CD4-positive, alpha-beta T cell (primary cell): ENCODE results near the gene ANKH. TPM values are rescaled to one million over a fixed set of nuclear protein-coding genes. Genes with fewer than 3 reads are reported as not detected.

ENCODE experiments used
- ATAC-seq: fragments of 200-7000 bp; cut with Tn5 transposase; one replicate; pipeline ENCODE4 v1.10.0; 2022; ENCODE audit warnings: mild to moderate bottlenecking; ENCODE audit not compliant: poor library complexity
- CTCF ChIA-PET: fragments of 350-600 bp; sonication (Branson Sonifier 250); formaldehyde crosslinking; loops from one replicate; lab custom pipeline; 2021; ENCODE audit warnings: antibody characterized with exemption, inconsistent platforms; lab: Charles Lee
- POLR2A ChIA-PET: fragments of 350-600 bp; sonication (Branson Sonifier 250); formaldehyde crosslinking; loops from one replicate; lab custom pipeline; 2021; ENCODE audit warnings: antibody characterized with exemption, inconsistent platforms; lab: Charles Lee
- DNase-seq, 14 experiments: peaks; one replicate each; pipeline ENCODE4 v3.0.0-alpha.2; 2013 to 2020; ENCODE audit warnings: mixed read lengths in 2 of 14
- H3K27ac ChIP-seq, 2 donors: one replicate each; pipeline versions ENCODE4 v1.5.1 to v1.7.0; 2013; ENCODE audit warnings: low read length in 2 of 2, low read depth in 1 of 2, mild to moderate bottlenecking in 1 of 2
- H3K27me3 ChIP-seq, 2 experiments: 1 replicate in 1 of 2; 2 replicates in 1 of 2; pipeline versions ENCODE4 v1.6.1 to v1.7.0; 2013; ENCODE audit warnings: low read length in 2 of 2, control low read depth in 1 of 2, mild to moderate bottlenecking in 1 of 2, moderate library complexity in 1 of 2; ENCODE audit not compliant: insufficient read depth in 2 of 2, control insufficient read depth in 1 of 2
- H3K36me3 ChIP-seq: one replicate; pipeline ENCODE4 v1.6.1; 2013; ENCODE audit warnings: low read length, control low read depth; ENCODE audit not compliant: insufficient read depth
- H3K4me1 ChIP-seq: one replicate; pipeline ENCODE4 v1.6.1; 2013; ENCODE audit warnings: low read length, control low read depth; ENCODE audit not compliant: insufficient read depth
- H3K4me3 ChIP-seq: one replicate; pipeline ENCODE4 v1.5.1; 2013; ENCODE audit warnings: mild to moderate bottlenecking, low read length, moderate library complexity
- H3K9me3 ChIP-seq, 2 experiments: 1 replicate in 1 of 2; 2 replicates in 1 of 2; pipeline versions ENCODE4 v1.6.1 to v1.7.0; 2013; ENCODE audit warnings: low read length in 2 of 2, mild to moderate bottlenecking in 2 of 2, control low read depth in 1 of 2, moderate library complexity in 1 of 2; ENCODE audit not compliant: control insufficient read depth in 1 of 2, insufficient read depth in 1 of 2
- H3K27ac Mint-ChIP-seq: one replicate; pipeline ENCODE4 v1.8.0; 2020; ENCODE audit warnings: mixed read lengths
- H3K27me3 Mint-ChIP-seq: one replicate; pipeline ENCODE4 v1.8.0; 2021; ENCODE audit warnings: mixed read lengths
- H3K36me3 Mint-ChIP-seq: one replicate; pipeline ENCODE4 v1.8.0; 2021; ENCODE audit warnings: low read depth, mixed read lengths
- H3K4me1 Mint-ChIP-seq: one replicate; pipeline ENCODE4 v1.8.0; 2021; ENCODE audit warnings: low read depth, mixed read lengths
- H3K4me3 Mint-ChIP-seq: one replicate; pipeline ENCODE4 v1.8.0; 2020; ENCODE audit warnings: mild to moderate bottlenecking, mixed read lengths
- H3K9me3 Mint-ChIP-seq: one replicate; pipeline ENCODE4 v1.8.0; 2020; ENCODE audit warnings: mixed read lengths
- CTCF ChIP-seq: fragments of 200-600 bp; IDR thresholded peaks from one replicate; pipeline ENCODE4 v1.8.0; 2022; ENCODE audit warnings: antibody characterized with exemption, mild to moderate bottlenecking
- intact Hi-C, 2 experiments: fragments of 100-400 bp; cut with DNase I in 1 of 2; cut with micrococcal nuclease in 1 of 2; formaldehyde crosslinking; loops; one replicate each; pipeline versions ENCODE4 v1.15.1 to v1.9.0; 2023 to 2025; cut with DNase I, micrococcal nuclease
- total RNA-seq, 174 experiments: library from RNA in 2 of 174; stranded (reverse) in 2 of 174; gene quantifications; one replicate each; pipeline ENCODE4 v1.2.3 and lab custom pipeline; 2021 to 2026

The ANKH gene
- total RNA-seq, 2 experiments from 2014 or later: 69.5 to 72.3 TPM

- no peak overlapping the region for H3K4me3 ChIP-seq
- intact Hi-C loops: no loop called here
- no peaks in the 10 kb centered on the region for H3K9me3 ChIP-seq
- ChIA-PET POLR2A (no interaction called here), CTCF (no interaction called here)
- no peaks in the 10 kb centered on the region for H3K27me3 ChIP-seq
- H3K36me3 ChIP-seq: peaks cover 66% of the 10 kb centered on the region
- peaks cover 17% of the 10 kb centered on the region for H3K4me1 ChIP-seq
- no peak for ATAC-seq
- Mint-ChIP-seq H3K27ac (no peak overlapping the region), H3K27me3 (no peaks in the 10 kb centered on the region), H3K36me3 (peaks cover 87% of the 10 kb centered on the region), H3K4me3 (no peak overlapping the region), H3K9me3 (no peaks in the 10 kb centered on the region), H3K4me1 (peaks cover 36% of the 10 kb centered on the region)
- no peak for TF ChIP-seq CTCF
- no peak overlapping the region for H3K27ac ChIP-seq
- no peak for DNase-seq
These were observed 192.0 kb downstream of the ANKH start for GRCh38 chr5:14679595-14679994.

GRCh38 chr5:14678773-14679334 is 192.7 kb downstream of the ANKH start:
- Mint-ChIP-seq H3K27ac (peak overlapping the region; percentile 69), H3K36me3 (peaks cover 87% of the 10 kb centered on the region), H3K9me3 (no peaks in the 10 kb centered on the region), H3K27me3 (no peaks in the 10 kb centered on the region), H3K4me3 (no peak overlapping the region), H3K4me1 (peaks cover 44% of the 10 kb centered on the region)
- CTCF ChIA-PET: no interaction called here
- H3K4me1 ChIP-seq: peaks cover 20% of the 10 kb centered on the region
- DNase-seq: no peak
- peaks cover 66% of the 10 kb centered on the region for H3K36me3 ChIP-seq
- H3K27me3 ChIP-seq: no peaks in the 10 kb centered on the region
- intact Hi-C loops: no loop called here
- ATAC-seq: no peak
- H3K9me3 ChIP-seq: no peaks in the 10 kb centered on the region
- H3K27ac ChIP-seq: no peak overlapping the region
- H3K4me3 ChIP-seq: no peak overlapping the region
- POLR2A ChIA-PET: no interaction called here
- no peak for TF ChIP-seq CTCF

GRCh38 chr5:14676320-14676719 is 195.3 kb downstream of the ANKH start:
- CTCF ChIA-PET: interaction anchor here (2.5 kb wide), 1 partner anchor 10 kb away, joined by 10 read pairs; no protein-coding TSS in a partner anchor
- TF ChIP-seq CTCF: no peak
- Histone ChIP-seq H3K4me3 (peak overlapping the region; percentile 12), H3K27ac (peak overlapping the region; percentile 48 to 57), H3K36me3 (peaks cover 43% of the 10 kb centered on the region), H3K27me3 (no peaks in the 10 kb centered on the region), H3K4me1 (peaks cover 31% of the 10 kb centered on the region), H3K9me3 (no peaks in the 10 kb centered on the region)
- intact Hi-C loops: no loop called here
- Mint-ChIP-seq H3K4me1 (peaks cover 69% of the 10 kb centered on the region), H3K36me3 (peaks cover 76% of the 10 kb centered on the region), H3K27me3 (no peaks in the 10 kb centered on the region), H3K9me3 (no peaks in the 10 kb centered on the region), H3K27ac (peak overlapping the region; percentile 85), H3K4me3 (peak overlapping the region; percentile 60)
- POLR2A ChIA-PET: interaction anchor here (1.3 to 3.1 kb wide), 3 partner anchors 9 to 30 kb away, joined by 3 to 12 read pairs (median 3); no protein-coding TSS in a partner anchor
- peak; percentile 48 for ATAC-seq
- DNase-seq: peak in 5 of 14 experiments; percentile 26 to 58 (median 40)
